ENCODE measurements around the gene USP3. TPM values are rescaled to one million over a fixed set of nuclear protein-coding genes. Genes with fewer than 3 reads are reported as not detected.

Gene USP3
- total and polyA plus RNA-seq, 2 donors (not counting 1 experiment from before 2014, with no cell fraction given), result 21.3 to 55.5 TPM

DNA sequence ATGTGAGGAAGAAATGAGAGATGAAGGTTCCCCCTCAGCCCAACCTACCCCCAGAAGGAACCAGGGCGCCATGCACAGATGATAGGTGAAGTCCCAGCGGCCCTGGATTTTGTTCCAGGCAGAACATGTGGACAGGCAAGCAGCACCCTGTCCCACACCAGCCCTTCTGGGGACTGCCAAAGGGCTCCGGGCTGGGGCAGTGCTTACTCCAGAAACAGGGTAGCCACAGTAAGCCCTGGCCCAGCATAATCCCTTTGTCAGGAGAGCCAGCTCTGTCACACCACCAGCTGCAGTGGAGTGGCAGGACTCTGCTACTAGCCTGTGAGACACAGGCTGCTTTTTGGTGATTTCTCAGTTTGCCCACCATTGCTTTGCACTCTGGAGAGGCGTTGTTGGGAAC, 99.1 kb downstream of the USP3 start:
- H3K4me3 ChIP-seq (replicated peaks in 1 of 4; ENCODE audit: control extremely low read depth in 1 of 4, insufficient read depth in 1 of 4, low read depth in 3 of 4, low read length in 4 of 4), result no peak overlapping the region
- H3K4me2 ChIP-seq (ENCODE audit: extremely low read depth, insufficient read depth, low read length), result no peak overlapping the region
- no peak overlapping the region for H2AFZ ChIP-seq (ENCODE audit: low read length)
- no peak overlapping the region for H3K9ac ChIP-seq (ENCODE audit: insufficient read depth, low read length)
- TF ChIP-seq EZH2 (IDR thresholded peaks at IDR 0.05; ENCODE audit: low read length, missing control alignments) (no peak), CTCF (conservative IDR thresholded peaks at IDR 0.05 in 1 of 2, IDR thresholded peaks at IDR 0.05 in 1 of 2; ENCODE audit: low read depth in 1 of 2, low read length in 2 of 2) (no peak)
- no peaks in the 10 kb centered on the region for H3K79me2 ChIP-seq (ENCODE audit: control insufficient read depth, insufficient read depth, low read length)
- H3K27ac ChIP-seq (ENCODE audit: insufficient read depth, low read length), result no peak overlapping the region
- H3K9me3 ChIP-seq (ENCODE audit: control insufficient read depth, insufficient read depth, low read depth, low read length), result no peaks in the 10 kb centered on the region
- H3K27me3 ChIP-seq (ENCODE audit: control insufficient read depth, insufficient read depth, low read length), result no peaks in the 10 kb centered on the region
- peaks cover 7% of the 10 kb centered on the region for H3K36me3 ChIP-seq (ENCODE audit: control insufficient read depth, insufficient read depth, low read length)
- no peaks in the 10 kb centered on the region for H4K20me1 ChIP-seq (ENCODE audit: control insufficient read depth, extremely low read depth, insufficient read depth, low read length)
- H3K4me1 ChIP-seq (ENCODE audit: control insufficient read depth, extremely low read depth, insufficient read depth, low read length), result peaks cover 6% of the 10 kb centered on the region
- no peak for DNase-seq (ENCODE audit: low read depth in 2 of 2)

GRCh38 chr15:63604281-63604680, 99.9 kb downstream of the USP3 start:
- no peaks in the 10 kb centered on the region for H4K20me1 ChIP-seq (ENCODE audit: control insufficient read depth, extremely low read depth, insufficient read depth, low read length)
- DNase-seq (ENCODE audit: low read depth in 2 of 2), result no peak
- H3K4me3 ChIP-seq (replicated peaks in 1 of 4; ENCODE audit: control extremely low read depth in 1 of 4, insufficient read depth in 1 of 4, low read depth in 3 of 4, low read length in 4 of 4), result no peak overlapping the region
- no peak overlapping the region for H3K4me2 ChIP-seq (ENCODE audit: extremely low read depth, insufficient read depth, low read length)
- no peak for TF ChIP-seq CTCF (conservative IDR thresholded peaks at IDR 0.05 in 1 of 2, IDR thresholded peaks at IDR 0.05 in 1 of 2; ENCODE audit: low read depth in 1 of 2, low read length in 2 of 2)
- no peak for TF ChIP-seq EZH2 (IDR thresholded peaks at IDR 0.05; ENCODE audit: low read length, missing control alignments)
- H3K27ac ChIP-seq (ENCODE audit: insufficient read depth, low read length), result no peak overlapping the region
- no peak overlapping the region for H3K9ac ChIP-seq (ENCODE audit: insufficient read depth, low read length)
- no peak overlapping the region for H2AFZ ChIP-seq (ENCODE audit: low read length)
- no peaks in the 10 kb centered on the region for H3K9me3 ChIP-seq (ENCODE audit: control insufficient read depth, insufficient read depth, low read depth, low read length)
- H3K36me3 ChIP-seq (ENCODE audit: control insufficient read depth, insufficient read depth, low read length), result peaks cover 10% of the 10 kb centered on the region
- no peaks in the 10 kb centered on the region for H3K27me3 ChIP-seq (ENCODE audit: control insufficient read depth, insufficient read depth, low read length)
- H3K79me2 ChIP-seq (ENCODE audit: control insufficient read depth, insufficient read depth, low read length), result no peaks in the 10 kb centered on the region
- peaks cover 6% of the 10 kb centered on the region for H3K4me1 ChIP-seq (ENCODE audit: control insufficient read depth, extremely low read depth, insufficient read depth, low read length)

- Histone ChIP-seq H3K4me1 (ENCODE audit: control insufficient read depth, extremely low read depth, insufficient read depth, low read length) (peaks cover 6% of the 10 kb centered on the region), H4K20me1 (ENCODE audit: control insufficient read depth, extremely low read depth, insufficient read depth, low read length) (no peaks in the 10 kb centered on the region), H3K27me3 (ENCODE audit: control insufficient read depth, insufficient read depth, low read length) (no peaks in the 10 kb centered on the region), H3K27ac (ENCODE audit: insufficient read depth, low read length) (no peak overlapping the region), H3K4me3 (replicated peaks in 1 of 4; ENCODE audit: control extremely low read depth in 1 of 4, insufficient read depth in 1 of 4, low read depth in 3 of 4, low read length in 4 of 4) (no peak overlapping the region), H3K9ac (ENCODE audit: insufficient read depth, low read length) (no peak overlapping the region), H3K4me2 (ENCODE audit: extremely low read depth, insufficient read depth, low read length) (no peak overlapping the region), H3K79me2 (ENCODE audit: control insufficient read depth, insufficient read depth, low read length) (no peaks in the 10 kb centered on the region), H3K9me3 (ENCODE audit: control insufficient read depth, insufficient read depth, low read depth, low read length) (no peaks in the 10 kb centered on the region), H3K36me3 (ENCODE audit: control insufficient read depth, insufficient read depth, low read length) (peaks cover 13% of the 10 kb centered on the region), H2AFZ (ENCODE audit: low read length) (no peak overlapping the region)
- DNase-seq (ENCODE audit: low read depth in 2 of 2), result no peak
- TF ChIP-seq EZH2 (IDR thresholded peaks at IDR 0.05; ENCODE audit: low read length, missing control alignments), result no peak
- TF ChIP-seq CTCF (conservative IDR thresholded peaks at IDR 0.05 in 1 of 2, IDR thresholded peaks at IDR 0.05 in 1 of 2; ENCODE audit: low read depth in 1 of 2, low read length in 2 of 2), result no peak
Measured at GRCh38 chr15:63605036-63605435, 100.6 kb downstream of the USP3 start.
